Kidney tubule cell (primary cell): ENCODE results near the gene RASL10B.
A peak's percentile ranks its signal among the peaks of the same experiment; 100 is the strongest.
"Not testable (repeated sequence)": the region's sequence is repeated elsewhere in the genome, so short reads cannot be mapped to it uniquely, and the experiment has no call there.

Experiments used
- DNase-seq: peaks from one replicate; pipeline ENCODE4 v3.0.0-alpha.2; 2018; ENCODE audit warnings: low spot score

Gene RASL10B

GRCh38 chr17:35731239-35731916 is at the start of gene RASL10B:
Gene RASL10B, plus strand, starts transcription at chr17:35731639. Its CDS starts 3,546 bp downstream, at chr17:35735185.
- DNase-seq = peak; percentile 17

- DNase-seq = no peak
Measured at GRCh38 chr17:35683591-35683990, 47.8 kb upstream of the RASL10B start.

GRCh38 chr17:35684055-35684802 is 47.2 kb upstream of the RASL10B start:
- DNase-seq = peak; percentile 59

GRCh38 chr17:35692512-35693210 is 38.8 kb upstream of the RASL10B start:
- DNase-seq = no peak

- DNase-seq = no peak
Measured at GRCh38 chr17:35693662-35694061, 37.8 kb upstream of the RASL10B start.

GRCh38 chr17:35694906-35695305 is 36.5 kb upstream of the RASL10B start:
- DNase-seq = no peak

- no peak for DNase-seq
Measured at GRCh38 chr17:35695613-35696012, 35.8 kb upstream of the RASL10B start.

- no peak for DNase-seq
Measured at GRCh38 chr17:35698800-35699199, 32.6 kb upstream of the RASL10B start.

GRCh38 chr17:35700150-35700549 is 31.3 kb upstream of the RASL10B start:
- no peak for DNase-seq

- DNase-seq = no peak
Measured at GRCh38 chr17:35701491-35701890, 29.9 kb upstream of the RASL10B start.

- not testable (repeated sequence) for DNase-seq
Measured at GRCh38 chr17:35703308-35703707, 28.1 kb upstream of the RASL10B start.

GRCh38 chr17:35705230-35705629 is 26.2 kb upstream of the RASL10B start:
- DNase-seq = no peak

- DNase-seq = peak; percentile 13
Measured at GRCh38 chr17:35705705-35706104, 25.7 kb upstream of the RASL10B start.

- DNase-seq = no peak
Measured at GRCh38 chr17:35708149-35708548, 23.3 kb upstream of the RASL10B start.

- no peak for DNase-seq
Measured at GRCh38 chr17:35708951-35709350, 22.5 kb upstream of the RASL10B start.

- no peak for DNase-seq
Measured at GRCh38 chr17:35709874-35710273, 21.6 kb upstream of the RASL10B start.

GRCh38 chr17:35710950-35711349 is 20.5 kb upstream of the RASL10B start:
- no peak for DNase-seq

GRCh38 chr17:35713069-35713728 is 18.2 kb upstream of the RASL10B start:
- peak; percentile 20 for DNase-seq

- no peak for DNase-seq
Measured at GRCh38 chr17:35714988-35715387, 16.5 kb upstream of the RASL10B start.

GRCh38 chr17:35715416-35715815 is 16.0 kb upstream of the RASL10B start:
- no peak for DNase-seq

- DNase-seq = no peak
Measured at GRCh38 chr17:35716173-35716572, 15.3 kb upstream of the RASL10B start.

- no peak for DNase-seq
Measured at GRCh38 chr17:35716897-35717465, 14.5 kb upstream of the RASL10B start.
